Thyroid gland (tissue), 4 donors: ENCODE results near the gene DCPS.
"Not testable (repeated sequence)": the region's sequence is repeated elsewhere in the genome, so short reads cannot be mapped to it uniquely, and the experiment has no call there.

ENCODE experiments used
- POLR2A ChIP-seq, 2 donors: fragments of 450-650 bp; IDR thresholded peaks; one replicate each; pipeline ENCODE4 v1.6.1; 2017; ENCODE audit warnings: antibody characterized with exemption in 2 of 2, mild to moderate bottlenecking in 2 of 2, moderate library complexity in 1 of 2
- TF ChIP-seq, protein P1 (sequence below), 6 experiments: fragments of 200-600 bp in 3 of 6; fragments of 450-650 bp in 3 of 6; sonication (generic) in 3 of 6; IDR thresholded peaks; one replicate each; pipeline ENCODE4 v1.5.1; 2016 to 2019; ENCODE audit warnings: antibody characterized with exemption in 6 of 6, mild to moderate bottlenecking in 2 of 6, inconsistent platforms in 1 of 6, moderate library complexity in 1 of 6

DNA sequence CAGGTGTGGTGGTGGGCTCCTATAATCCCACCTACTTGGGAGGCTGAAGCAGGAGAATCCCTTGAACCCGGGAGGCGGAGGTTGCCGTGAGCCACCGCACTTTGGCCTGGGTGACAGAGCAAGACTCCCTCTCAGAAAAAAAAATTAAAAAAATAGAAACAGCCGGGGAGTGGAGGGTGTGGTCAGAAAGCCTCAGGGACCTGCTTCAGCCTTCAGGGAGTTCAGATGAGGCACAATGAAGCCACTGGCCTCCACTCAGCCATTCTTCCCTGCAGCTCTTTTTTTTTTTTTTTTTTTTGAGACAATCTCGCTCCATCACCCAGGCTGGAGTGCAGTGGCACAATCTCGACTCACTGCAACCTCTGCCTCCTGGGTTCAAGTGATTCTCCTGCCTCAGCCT is 43.1 kb downstream of the DCPS start:
- TF ChIP-seq, protein P1, sequence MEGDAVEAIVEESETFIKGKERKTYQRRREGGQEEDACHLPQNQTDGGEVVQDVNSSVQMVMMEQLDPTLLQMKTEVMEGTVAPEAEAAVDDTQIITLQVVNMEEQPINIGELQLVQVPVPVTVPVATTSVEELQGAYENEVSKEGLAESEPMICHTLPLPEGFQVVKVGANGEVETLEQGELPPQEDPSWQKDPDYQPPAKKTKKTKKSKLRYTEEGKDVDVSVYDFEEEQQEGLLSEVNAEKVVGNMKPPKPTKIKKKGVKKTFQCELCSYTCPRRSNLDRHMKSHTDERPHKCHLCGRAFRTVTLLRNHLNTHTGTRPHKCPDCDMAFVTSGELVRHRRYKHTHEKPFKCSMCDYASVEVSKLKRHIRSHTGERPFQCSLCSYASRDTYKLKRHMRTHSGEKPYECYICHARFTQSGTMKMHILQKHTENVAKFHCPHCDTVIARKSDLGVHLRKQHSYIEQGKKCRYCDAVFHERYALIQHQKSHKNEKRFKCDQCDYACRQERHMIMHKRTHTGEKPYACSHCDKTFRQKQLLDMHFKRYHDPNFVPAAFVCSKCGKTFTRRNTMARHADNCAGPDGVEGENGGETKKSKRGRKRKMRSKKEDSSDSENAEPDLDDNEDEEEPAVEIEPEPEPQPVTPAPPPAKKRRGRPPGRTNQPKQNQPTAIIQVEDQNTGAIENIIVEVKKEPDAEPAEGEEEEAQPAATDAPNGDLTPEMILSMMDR (IDR thresholded peaks at IDR 0.05), result not testable (repeated sequence)
- not testable (repeated sequence) for TF ChIP-seq POLR2A (IDR thresholded peaks at IDR 0.05)
